Retinal pigment epithelial cell (primary cell): Measurements from ENCODE around the gene PCSK5.

Source experiments
- DNase-seq: peaks from one replicate; pipeline ENCODE4 v3.0.0-alpha.2; 2010; ENCODE audit warnings: low read depth
- H3K4me3 ChIP-seq: 2 replicates; pipeline ENCODE4 v1.5.1; 2011; ENCODE audit warnings: mild to moderate bottlenecking, low read length, control low read depth, moderate library complexity
- CTCF ChIP-seq: conservative IDR thresholded peaks from 2 replicates; pipeline ENCODE4 v1.5.1; 2011; ENCODE audit warnings: low read depth, low read length, control low read depth, inconsistent platforms

PCSK5 gene

GRCh38 chr9:76394960-76395252 lies 504.4 kb downstream of the PCSK5 start:
- DNase-seq = no peak
- peak overlapping the region; percentile 82 for H3K4me3 ChIP-seq
- no peak for TF ChIP-seq CTCF

- no peak overlapping the region for H3K4me3 ChIP-seq
- DNase-seq = no peak
- no peak for TF ChIP-seq CTCF
Measured at GRCh38 chr9:76395381-76395780, 504.9 kb downstream of the PCSK5 start.

DNA sequence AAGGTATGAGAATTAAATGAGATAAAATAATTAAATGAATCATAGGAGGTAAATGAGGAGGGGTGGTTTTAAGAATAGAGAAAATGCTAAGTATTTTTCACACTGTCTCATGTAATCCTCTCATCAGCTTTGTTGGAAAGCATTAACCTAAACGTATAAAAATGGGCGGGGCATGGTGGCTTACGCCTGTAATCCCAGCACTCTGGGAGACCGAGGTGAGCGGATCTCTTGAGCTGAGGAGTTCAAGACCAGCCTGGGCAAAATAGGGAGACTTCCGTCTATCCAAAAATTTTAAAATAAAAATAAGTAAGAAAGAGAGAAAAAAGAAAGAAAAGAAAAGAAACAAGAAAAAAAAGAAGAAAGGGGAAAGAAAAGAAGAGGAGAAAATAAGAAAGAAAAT lies 505.7 kb downstream of the PCSK5 start:
- no peak for TF ChIP-seq CTCF
- DNase-seq = no peak
- H3K4me3 ChIP-seq = no peak overlapping the region

- TF ChIP-seq CTCF = no peak
- DNase-seq = no peak
- no peak overlapping the region for H3K4me3 ChIP-seq
Measured at GRCh38 chr9:76396597-76396996, 506.1 kb downstream of the PCSK5 start.

- TF ChIP-seq CTCF = no peak
- DNase-seq = no peak
- no peak overlapping the region for H3K4me3 ChIP-seq
Measured at GRCh38 chr9:76399856-76400255, 509.4 kb downstream of the PCSK5 start.

DNA sequence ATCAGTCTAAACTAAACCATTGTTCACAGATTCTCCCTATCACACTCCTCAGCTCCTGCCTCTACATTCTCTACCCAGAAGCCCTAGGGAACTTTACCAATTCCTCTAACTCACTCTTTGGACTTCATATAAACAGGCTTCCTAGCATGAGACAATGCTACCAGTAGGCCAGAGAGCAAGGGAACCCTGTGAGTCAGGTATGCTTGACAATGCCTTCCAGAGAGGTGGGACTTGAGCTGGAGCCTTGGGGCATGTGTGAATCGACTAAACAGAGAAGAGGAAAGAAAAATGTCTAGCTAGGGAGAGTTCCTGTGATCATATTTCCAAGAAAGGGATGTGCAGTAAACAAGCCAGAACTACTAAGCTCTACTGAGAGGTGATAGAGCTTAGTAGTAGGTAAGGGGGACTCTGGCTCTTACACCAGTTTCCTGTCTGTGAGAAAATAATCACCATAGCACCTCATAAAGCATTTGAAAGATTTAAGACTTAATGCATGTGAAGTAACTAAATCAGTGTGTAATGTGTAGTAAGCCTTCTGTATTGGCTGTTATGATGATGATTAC lies 510.1 kb downstream of the PCSK5 start:
- H3K4me3 ChIP-seq = no peak overlapping the region
- TF ChIP-seq CTCF = no peak
- DNase-seq = no peak

- no peak for DNase-seq
- TF ChIP-seq CTCF = no peak
- H3K4me3 ChIP-seq = no peak overlapping the region
Measured at GRCh38 chr9:76401176-76401575, 510.7 kb downstream of the PCSK5 start.
